GM13977 (cell line): ENCODE data around the gene ZNF142.

Source experiments
- DNase-seq: peaks from one replicate; pipeline ENCODE4 v3.0.0; 2012; ENCODE audit warnings: low spot score
- in situ Hi-C: fragments of 300-500 bp; cut with MboI; formaldehyde crosslinking; loops from one replicate; pipeline ENCODE4 v1.12.0; 2022; ENCODE audit warnings: low sequenced_read_pairs, low pct_unique_long_range_greater_than_20kb, mixed read lengths, inconsistent platforms; ENCODE audit not compliant: unreplicated experiment
- TF ChIP-seq, protein P1 (sequence below): IDR thresholded peaks from 2 replicates; pipeline ENCODE4 v1.5.1; 2012; ENCODE audit warnings: mild to moderate bottlenecking, control low read depth; ENCODE audit not compliant: insufficient read depth; ENCODE audit errors: extremely low read depth, missing control alignments

The ZNF142 gene

DNA sequence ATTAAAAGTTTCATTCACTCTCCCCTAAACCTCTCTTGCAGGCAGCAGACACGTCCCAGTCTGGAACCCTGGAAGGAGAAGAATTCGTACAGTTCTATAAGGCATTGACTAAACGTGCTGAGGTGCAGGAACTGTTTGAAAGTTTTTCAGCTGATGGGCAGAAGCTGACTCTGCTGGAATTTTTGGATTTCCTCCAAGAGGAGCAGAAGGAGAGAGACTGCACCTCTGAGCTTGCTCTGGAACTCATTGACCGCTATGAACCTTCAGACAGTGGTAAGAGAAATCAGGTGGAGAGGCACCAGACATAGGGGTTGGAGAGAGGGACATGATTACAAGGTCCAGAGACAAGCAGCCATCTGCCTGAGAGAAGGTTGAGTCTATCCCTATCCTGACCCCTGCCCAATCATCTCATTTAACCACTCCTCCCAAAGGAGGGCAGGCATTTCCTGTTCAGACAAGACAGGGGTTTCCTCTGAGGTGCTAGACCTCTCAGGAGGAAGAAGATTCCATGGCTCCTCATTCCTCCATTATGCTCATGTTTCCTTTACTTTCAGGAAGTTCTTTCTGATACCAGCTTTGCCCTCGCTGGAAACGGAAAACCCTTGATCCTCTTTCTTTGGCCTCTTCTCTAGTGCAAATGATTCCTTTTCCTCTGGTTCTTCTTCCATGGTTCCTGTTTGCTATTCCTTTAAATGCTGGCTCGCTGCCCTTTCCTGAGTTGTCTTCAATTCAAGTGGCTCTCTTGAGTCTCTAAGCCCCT, 36.6 kb downstream of the ZNF142 start:
- no peak for DNase-seq
- TF ChIP-seq, protein P1, sequence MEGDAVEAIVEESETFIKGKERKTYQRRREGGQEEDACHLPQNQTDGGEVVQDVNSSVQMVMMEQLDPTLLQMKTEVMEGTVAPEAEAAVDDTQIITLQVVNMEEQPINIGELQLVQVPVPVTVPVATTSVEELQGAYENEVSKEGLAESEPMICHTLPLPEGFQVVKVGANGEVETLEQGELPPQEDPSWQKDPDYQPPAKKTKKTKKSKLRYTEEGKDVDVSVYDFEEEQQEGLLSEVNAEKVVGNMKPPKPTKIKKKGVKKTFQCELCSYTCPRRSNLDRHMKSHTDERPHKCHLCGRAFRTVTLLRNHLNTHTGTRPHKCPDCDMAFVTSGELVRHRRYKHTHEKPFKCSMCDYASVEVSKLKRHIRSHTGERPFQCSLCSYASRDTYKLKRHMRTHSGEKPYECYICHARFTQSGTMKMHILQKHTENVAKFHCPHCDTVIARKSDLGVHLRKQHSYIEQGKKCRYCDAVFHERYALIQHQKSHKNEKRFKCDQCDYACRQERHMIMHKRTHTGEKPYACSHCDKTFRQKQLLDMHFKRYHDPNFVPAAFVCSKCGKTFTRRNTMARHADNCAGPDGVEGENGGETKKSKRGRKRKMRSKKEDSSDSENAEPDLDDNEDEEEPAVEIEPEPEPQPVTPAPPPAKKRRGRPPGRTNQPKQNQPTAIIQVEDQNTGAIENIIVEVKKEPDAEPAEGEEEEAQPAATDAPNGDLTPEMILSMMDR: no peak
- in situ Hi-C loops: no loop called here

DNA sequence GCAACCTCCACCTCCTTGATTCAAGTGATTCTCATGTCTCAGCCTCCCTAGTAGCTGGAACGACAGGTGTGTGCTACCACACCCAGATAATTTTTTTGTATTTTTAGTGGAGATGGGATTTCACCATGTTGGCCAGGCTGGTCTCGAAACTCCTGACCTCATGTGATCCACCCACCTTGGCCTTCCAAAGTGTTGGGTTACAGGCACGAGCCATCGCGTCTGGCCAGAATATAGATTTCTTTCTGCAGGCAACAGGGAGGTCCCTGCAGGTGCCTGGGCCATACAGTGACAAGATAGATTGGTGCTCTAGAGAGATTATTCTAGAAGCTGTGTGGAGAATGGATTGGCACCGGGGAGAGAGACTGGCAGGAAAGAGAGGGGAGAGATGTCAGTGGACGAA, 38.4 kb downstream of the ZNF142 start:
- in situ Hi-C loops: no loop called here
- TF ChIP-seq, protein P1: no peak
- no peak for DNase-seq

DNA sequence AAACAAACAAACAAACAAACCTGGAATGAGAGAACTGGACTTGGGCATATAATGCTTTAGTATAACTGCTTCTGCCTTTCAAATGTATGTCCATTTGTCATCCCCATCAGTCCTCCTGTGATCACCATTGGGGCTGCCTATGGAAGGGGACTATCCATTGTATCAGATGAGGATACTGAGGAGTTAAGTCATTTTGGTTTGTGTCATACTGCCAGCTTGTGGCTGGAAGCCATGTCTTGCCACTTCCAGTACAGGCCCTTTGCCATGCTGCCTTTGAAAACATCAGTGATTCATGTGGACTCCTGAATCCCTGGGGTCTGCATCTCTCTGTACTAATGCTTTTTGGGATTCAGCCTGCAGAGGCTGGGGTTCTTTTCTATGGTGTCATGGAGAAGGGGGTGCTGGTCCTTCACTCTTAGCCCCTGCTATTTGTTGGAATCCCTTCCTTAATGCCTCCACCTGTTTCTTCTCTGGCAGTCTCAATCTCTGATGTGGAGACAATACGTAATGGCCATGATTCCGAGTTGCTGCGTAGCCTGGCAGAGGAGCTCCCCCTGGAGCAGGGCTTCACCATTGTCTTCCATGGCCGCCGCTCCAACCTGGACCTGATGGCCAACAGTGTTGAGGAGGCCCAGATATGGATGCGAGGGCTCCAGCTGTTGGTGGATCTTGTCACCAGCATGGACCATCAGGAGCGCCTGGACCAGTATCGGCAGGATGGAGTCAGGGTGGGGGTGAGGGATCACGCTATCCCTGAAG, 41.1 kb downstream of the ZNF142 start:
- TF ChIP-seq, protein P1: peak; percentile 15
- in situ Hi-C loops: no loop called here
- no peak for DNase-seq

DNA sequence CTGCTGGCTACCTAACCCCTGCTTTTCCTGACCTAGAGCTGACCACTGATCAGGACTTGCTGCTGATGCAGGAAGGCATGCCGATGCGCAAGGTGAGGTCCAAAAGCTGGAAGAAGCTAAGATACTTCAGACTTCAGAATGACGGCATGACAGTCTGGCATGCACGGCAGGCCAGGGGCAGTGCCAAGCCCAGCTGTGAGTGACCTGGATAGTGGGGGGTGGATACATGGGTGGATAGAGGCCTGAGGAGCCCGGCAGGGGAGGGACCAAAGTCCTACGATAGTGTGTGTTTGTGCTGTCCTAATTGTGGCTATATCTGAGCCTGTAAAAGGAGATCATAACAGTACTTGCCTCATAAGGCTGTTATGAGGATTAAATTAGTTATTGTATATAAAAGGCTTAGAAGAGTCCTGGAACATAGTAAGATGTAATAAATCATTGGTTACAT, 43.5 kb downstream of the ZNF142 start:
- TF ChIP-seq, protein P1: no peak
- in situ Hi-C loops: no loop called here
- DNase-seq: no peak

DNA sequence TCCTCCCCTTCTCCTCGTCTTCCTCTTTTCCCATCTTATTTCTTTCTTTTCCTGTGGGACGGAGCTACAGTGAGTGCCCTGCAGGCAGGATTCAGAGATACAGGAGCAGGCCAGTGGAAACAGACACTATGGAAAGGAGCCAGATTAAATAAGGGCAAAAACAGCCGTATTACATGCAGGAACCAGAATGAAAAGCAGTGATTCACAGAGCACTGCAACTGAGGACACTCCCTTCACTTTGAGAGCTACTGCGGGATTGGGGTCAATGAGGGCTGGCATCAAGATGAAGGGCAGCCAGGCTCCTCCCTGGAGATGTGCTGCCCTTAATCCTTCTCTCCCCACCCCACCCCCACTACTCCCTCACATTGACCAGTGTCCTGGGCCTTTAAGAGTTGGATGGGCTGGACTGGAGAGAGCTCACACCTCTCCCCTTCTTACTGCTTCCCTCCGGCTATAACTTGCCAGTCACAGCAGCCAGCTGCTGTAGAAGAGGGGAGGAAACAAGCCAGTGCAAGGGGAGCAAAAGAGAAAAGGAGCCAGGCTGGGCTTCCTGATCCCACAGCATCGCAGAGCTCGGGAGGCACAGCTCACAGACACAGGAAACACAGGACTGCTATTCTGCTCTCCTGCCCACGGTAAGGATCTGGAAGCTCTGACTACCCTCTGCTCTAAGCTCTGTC, 51.8 kb downstream of the ZNF142 start, which contains the start of gene PLCD4:
PLCD4 (plus strand) TSS at position 464 of the 680 bp plus-strand sequence. CDS start 7,841 bp downstream, outside the sequence.
- TF ChIP-seq, protein P1: no peak
- DNase-seq: no peak
- in situ Hi-C loops: no loop called here

DNA sequence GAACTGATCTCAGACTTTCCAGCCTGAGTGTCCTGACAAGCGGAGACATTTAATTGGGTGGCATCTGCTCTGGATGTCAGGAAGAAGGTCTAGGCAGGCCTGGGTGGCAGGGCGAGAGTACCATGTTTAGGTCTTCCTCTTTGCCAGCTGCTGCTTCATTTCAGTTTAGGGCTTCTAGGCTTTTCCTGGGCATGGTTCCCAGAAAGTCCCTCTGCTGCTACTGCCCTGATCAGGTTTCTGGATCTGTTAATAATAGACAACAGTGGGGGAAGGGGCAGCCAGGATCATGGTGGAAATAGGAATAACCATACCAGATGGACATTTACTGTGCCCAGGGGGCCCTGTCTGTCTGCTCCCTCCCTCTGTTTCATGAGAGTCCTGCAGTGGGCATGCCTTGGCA, 54.0 kb downstream of the ZNF142 start:
- TF ChIP-seq, protein P1: no peak
- no peak for DNase-seq
- in situ Hi-C loops: no loop called here
